NCI-H128 (cell line): ENCODE measurements around the gene TMEM38A.

ENCODE experiments used
- DNase-seq: peaks from one replicate; lab custom pipeline; 2025; ENCODE audit not compliant: unreplicated experiment; lab: John Stamatoyannopoulos, UW

Gene TMEM38A

GRCh38 chr19:16660763-16661479 lies at the start of gene TMEM38A:
TSS of gene TMEM38A (plus strand) at chr19:16661139. CDS start at chr19:16661218, 79 bp downstream.
- DNase-seq = no peak

GRCh38 chr19:16612636-16613035 lies 48.3 kb upstream of the TMEM38A start:
- DNase-seq = no peak

- no peak for DNase-seq
Observed at GRCh38 chr19:16613841-16614240, 47.1 kb upstream of the TMEM38A start.

- DNase-seq = no peak
Observed at GRCh38 chr19:16614941-16615340, 46.0 kb upstream of the TMEM38A start.

- DNase-seq = no peak
Observed at GRCh38 chr19:16615808-16616207, 45.1 kb upstream of the TMEM38A start.

GRCh38 chr19:16618248-16618647 lies 42.7 kb upstream of the TMEM38A start:
- no peak for DNase-seq

- DNase-seq = no peak
Observed at GRCh38 chr19:16619457-16619856, 41.5 kb upstream of the TMEM38A start.

- no peak for DNase-seq
Observed at GRCh38 chr19:16620018-16620417, 40.9 kb upstream of the TMEM38A start.

GRCh38 chr19:16620584-16620983 lies 40.4 kb upstream of the TMEM38A start:
- DNase-seq = no peak

GRCh38 chr19:16621165-16621800 lies 39.7 kb upstream of the TMEM38A start:
- DNase-seq = no peak

- no peak for DNase-seq
Observed at GRCh38 chr19:16623066-16623465, 37.9 kb upstream of the TMEM38A start.

- no peak for DNase-seq
Observed at GRCh38 chr19:16623576-16623975, 37.4 kb upstream of the TMEM38A start.

- DNase-seq = no peak
Observed at GRCh38 chr19:16624236-16624635, 36.7 kb upstream of the TMEM38A start.

GRCh38 chr19:16625163-16625958 lies 35.6 kb upstream of the TMEM38A start:
- DNase-seq = no peak

GRCh38 chr19:16626796-16627192 lies 34.1 kb upstream of the TMEM38A start:
- DNase-seq = no peak

GRCh38 chr19:16627193-16627927 lies 33.6 kb upstream of the TMEM38A start:
- no peak for DNase-seq

- no peak for DNase-seq
Observed at GRCh38 chr19:16627928-16628182, 33.1 kb upstream of the TMEM38A start.

GRCh38 chr19:16628183-16628983 lies 32.6 kb upstream of the TMEM38A start, which contains the start of gene MED26:
TSS of gene MED26 (minus strand) at chr19:16628204. CDS start at chr19:16627943, 261 bp downstream.
- DNase-seq = peak; percentile 92

- DNase-seq = no peak
Observed at GRCh38 chr19:16628984-16629691, 31.8 kb upstream of the TMEM38A start.

GRCh38 chr19:16631465-16631864 lies 29.5 kb upstream of the TMEM38A start:
- DNase-seq = no peak
